HG02970 (cell line): ENCODE data around the gene MINDY4B.
"Not testable (repeated sequence)": the region's sequence is repeated elsewhere in the genome, so short reads cannot be mapped to it uniquely, and the experiment has no call there.

Experiments
- ATAC-seq: cut with Tn5 transposase; IDR thresholded peaks from one replicate; pipeline ENCODE4 v1.9.1; 2021; ENCODE audit warnings: mild to moderate bottlenecking, moderate library complexity, moderate number of reproducible peaks; ENCODE audit not compliant: unreplicated experiment, low FRiP score

MINDY4B gene

GRCh38 chr3:150857936-150858335 is 47.3 kb downstream of the MINDY4B start:
- not testable (repeated sequence) for ATAC-seq

- ATAC-seq: no peak
Observed at GRCh38 chr3:150850191-150850590, 55.0 kb downstream of the MINDY4B start.

GRCh38 chr3:150848864-150849263 is 56.4 kb downstream of the MINDY4B start:
- ATAC-seq: no peak

- ATAC-seq: no peak
Observed at GRCh38 chr3:150847433-150847832, 57.8 kb downstream of the MINDY4B start.

GRCh38 chr3:150844484-150844883 is 60.8 kb downstream of the MINDY4B start:
- ATAC-seq: no peak

- ATAC-seq: no peak
Observed at GRCh38 chr3:150843241-150843640, 62.0 kb downstream of the MINDY4B start.

- no peak for ATAC-seq
Observed at GRCh38 chr3:150840802-150841515, 64.3 kb downstream of the MINDY4B start.

- ATAC-seq: no peak
Observed at GRCh38 chr3:150830745-150831144, 74.5 kb downstream of the MINDY4B start.

- ATAC-seq: no peak
Observed at GRCh38 chr3:150830094-150830681, 75.1 kb downstream of the MINDY4B start.

- no peak for ATAC-seq
Observed at GRCh38 chr3:150829408-150829807, 75.8 kb downstream of the MINDY4B start.

GRCh38 chr3:150828997-150829396 is 76.2 kb downstream of the MINDY4B start:
- no peak for ATAC-seq

GRCh38 chr3:150828261-150828660 is 77.0 kb downstream of the MINDY4B start:
- ATAC-seq: no peak

- no peak for ATAC-seq
Observed at GRCh38 chr3:150826466-150827282, 78.6 kb downstream of the MINDY4B start.

- no peak for ATAC-seq
Observed at GRCh38 chr3:150825916-150826377, 79.3 kb downstream of the MINDY4B start.

- ATAC-seq: no peak
Observed at GRCh38 chr3:150825192-150825915, 79.9 kb downstream of the MINDY4B start.

GRCh38 chr3:150823277-150823676 is 82.0 kb downstream of the MINDY4B start:
- no peak for ATAC-seq

GRCh38 chr3:150822636-150823035 is 82.6 kb downstream of the MINDY4B start:
- no peak for ATAC-seq
